HG02623 (cell line): ENCODE results near the gene CAMK2D.

Experiments used
- ATAC-seq: cut with Tn5 transposase; IDR thresholded peaks from one replicate; pipeline ENCODE4 v1.9.1; 2021; ENCODE audit warnings: moderate library complexity; ENCODE audit not compliant: unreplicated experiment

Gene CAMK2D

DNA sequence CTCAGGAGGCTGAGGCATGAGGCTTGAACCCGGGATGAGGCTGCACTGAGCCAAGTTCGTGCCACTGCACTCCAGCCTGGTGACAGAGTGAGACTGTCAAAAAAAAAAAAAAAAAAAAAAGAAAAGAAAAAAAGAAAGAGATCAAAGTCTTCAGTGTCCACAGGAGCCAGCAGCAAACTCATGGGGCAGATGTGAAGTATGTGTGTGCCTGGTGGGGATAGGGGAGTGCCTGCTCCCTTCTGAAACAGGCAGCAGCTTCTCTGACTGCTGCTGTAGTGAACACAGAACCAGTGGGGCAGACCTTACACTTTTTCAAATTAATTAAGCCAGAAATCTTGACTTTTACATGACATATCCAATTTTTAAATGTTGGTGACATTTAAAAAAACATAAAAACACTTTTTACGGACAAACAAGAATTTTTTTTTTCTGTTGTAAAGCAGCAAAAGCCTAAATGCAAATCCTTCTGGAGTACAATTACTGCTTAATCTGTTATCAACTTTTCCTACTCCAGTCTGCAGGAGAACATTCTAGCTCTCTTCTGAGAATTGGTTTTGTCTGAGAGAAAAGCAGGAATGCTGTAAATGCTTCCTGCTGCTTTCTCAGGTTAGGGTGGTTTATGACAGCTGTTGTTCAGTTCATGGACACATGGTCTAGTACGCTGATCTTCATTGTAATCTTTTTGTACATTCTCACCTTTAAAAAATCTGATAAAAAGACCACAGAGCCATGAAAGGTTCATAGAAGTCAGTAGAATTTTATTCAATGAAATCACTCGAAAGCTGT lies 311.1 kb downstream of the CAMK2D start:
- no peak for ATAC-seq

DNA sequence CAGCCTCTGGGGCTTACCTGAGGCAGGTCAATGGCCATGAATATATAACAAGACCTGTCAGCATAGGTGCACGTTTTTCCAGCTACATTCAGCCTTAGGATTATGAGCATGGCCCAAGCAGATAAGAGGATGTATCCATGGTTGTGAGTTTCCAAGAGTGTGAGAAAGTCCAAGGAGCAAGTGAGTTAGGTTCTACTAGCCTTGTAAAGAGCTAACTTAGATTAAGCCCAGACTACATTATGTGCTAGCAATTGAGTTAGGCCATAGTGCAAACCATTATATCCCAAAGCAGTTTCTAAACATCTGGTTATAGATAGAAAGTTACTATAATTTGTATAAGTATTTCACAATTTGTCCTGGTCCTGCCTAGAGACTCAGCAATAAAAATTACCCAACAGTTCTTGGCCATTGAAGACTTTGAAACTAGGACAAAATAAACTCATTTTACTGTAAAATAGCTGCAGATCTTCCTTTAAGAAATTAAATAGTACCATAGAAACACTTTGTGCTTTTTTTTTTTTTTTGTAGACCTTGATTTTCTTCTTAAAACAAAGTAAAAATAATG lies 312.0 kb downstream of the CAMK2D start:
- no peak for ATAC-seq

DNA sequence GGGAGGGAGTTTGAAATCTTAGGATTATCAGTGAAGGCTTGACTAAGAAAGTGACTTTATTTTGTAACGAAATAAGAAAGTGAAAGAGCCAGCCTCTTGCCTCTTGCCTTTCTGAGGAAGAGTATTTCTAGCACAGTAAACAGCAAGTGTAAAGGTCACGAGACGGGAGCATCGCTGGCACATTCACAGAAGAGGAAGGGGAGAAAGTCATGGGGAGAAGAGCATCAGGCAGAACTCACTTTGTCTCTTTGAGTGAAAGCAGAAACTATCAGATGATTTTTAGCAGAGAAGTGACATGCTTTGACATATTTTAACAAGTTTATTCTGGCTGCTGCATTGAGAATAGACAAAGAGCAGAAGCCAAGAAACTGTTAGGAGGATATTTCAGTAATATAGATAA lies 313.8 kb downstream of the CAMK2D start:
- ATAC-seq = no peak

DNA sequence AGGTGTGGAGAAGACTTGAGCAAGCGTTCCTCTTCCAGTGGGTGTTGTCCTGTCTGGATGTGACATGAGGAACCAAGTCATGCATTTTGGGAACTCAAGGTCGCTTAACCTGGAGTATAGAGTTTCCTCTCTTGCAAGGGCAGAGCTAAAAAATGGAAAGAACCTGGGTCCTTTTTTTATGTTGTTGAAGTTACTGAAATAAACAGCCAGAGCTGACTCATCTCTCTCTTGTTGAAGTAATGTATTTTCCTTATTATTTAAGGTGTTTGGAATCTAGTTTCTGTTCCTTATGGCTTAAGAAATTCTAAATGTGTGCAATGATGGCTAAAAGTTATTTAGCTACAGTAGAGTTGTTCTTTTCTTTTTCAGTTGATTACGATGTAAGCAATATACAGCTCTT lies 314.5 kb downstream of the CAMK2D start:
- ATAC-seq = no peak

DNA sequence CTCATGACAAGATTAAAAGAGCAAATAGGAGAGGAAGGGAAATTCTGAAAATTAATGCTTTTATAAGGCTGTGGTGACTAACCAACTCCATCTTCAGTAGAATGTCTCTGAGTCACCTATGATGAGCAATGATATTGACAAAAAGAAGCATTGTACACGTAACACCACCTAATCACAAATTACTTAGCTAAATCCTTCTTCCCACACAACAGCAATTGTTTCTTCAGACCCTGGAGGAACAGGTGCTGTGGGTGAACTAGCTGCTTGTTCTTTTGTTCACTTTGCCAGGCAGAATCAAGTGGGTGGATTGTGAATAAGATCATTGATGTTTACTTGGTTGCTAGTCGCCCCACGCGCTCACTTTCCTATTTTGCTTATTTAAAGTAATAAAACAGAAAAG lies 315.5 kb downstream of the CAMK2D start:
- ATAC-seq = no peak

DNA sequence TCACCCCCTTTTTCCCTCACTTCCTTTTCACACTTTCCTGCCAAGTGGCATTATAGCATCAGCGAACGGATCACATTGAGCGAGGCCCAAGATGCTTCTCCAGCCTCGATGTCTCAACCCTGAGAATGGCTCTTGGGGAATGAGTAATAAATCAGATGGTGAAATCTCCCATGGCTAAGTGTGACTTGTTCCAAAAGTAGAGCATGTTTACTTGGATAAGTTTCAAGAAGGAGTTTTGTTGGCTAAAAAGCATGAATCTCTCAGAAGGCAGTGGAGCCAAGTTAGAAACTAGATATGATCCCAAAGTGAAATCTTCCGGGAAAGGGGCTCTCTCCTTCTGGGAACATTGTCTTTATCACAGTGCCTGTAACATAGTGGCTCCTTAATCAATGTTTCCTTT lies 316.3 kb downstream of the CAMK2D start:
- no peak for ATAC-seq

GRCh38 chr4:113444386-113444785 lies 317.2 kb downstream of the CAMK2D start:
- ATAC-seq = no peak

GRCh38 chr4:113442826-113443225 lies 318.7 kb downstream of the CAMK2D start:
- no peak for ATAC-seq

- ATAC-seq = no peak
Measured at GRCh38 chr4:113440371-113440770, 321.2 kb downstream of the CAMK2D start.

- ATAC-seq = no peak
Measured at GRCh38 chr4:113438596-113438995, 322.9 kb downstream of the CAMK2D start.

GRCh38 chr4:113437129-113437528 lies 324.4 kb downstream of the CAMK2D start:
- no peak for ATAC-seq

GRCh38 chr4:113436360-113436759 lies 325.2 kb downstream of the CAMK2D start:
- no peak for ATAC-seq

GRCh38 chr4:113435893-113436292 lies 325.6 kb downstream of the CAMK2D start:
- no peak for ATAC-seq

- ATAC-seq = no peak
Measured at GRCh38 chr4:113434247-113434587, 327.3 kb downstream of the CAMK2D start.

DNA sequence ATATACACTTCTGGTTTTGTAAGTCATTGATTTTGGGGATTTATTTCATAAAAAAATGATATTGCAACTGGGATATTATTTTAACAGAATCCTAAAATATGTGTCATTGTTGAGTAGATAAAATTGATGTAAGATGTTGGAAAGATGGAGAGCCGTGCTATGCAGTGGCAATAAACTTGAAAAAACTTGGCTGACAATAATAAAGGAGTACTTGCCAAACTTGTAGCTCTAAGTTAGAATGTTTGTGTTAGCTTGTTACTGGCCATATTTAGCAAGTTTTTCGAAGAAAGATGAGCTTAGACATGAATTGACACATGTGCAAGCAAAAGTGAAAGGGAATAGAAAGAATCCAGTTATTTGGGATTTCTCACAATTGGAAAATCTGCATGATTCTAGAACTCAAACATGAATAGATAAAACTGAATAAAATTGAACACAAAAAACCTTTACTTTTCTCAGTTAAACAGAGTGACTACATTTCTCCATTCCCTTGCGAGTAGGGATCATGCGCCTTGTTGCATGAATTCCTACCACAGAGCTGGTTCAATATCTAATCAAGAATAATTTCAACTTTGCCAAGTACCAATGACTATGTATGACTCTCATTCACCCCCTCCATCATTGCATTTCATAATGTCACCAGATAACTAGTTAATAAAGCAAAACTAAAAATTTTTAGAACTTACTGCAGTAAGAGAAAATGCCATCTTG lies 327.8 kb downstream of the CAMK2D start:
- ATAC-seq = no peak

GRCh38 chr4:113433116-113433515 lies 328.4 kb downstream of the CAMK2D start:
- ATAC-seq = no peak

GRCh38 chr4:113423631-113424030 lies 337.9 kb downstream of the CAMK2D start:
- no peak for ATAC-seq

DNA sequence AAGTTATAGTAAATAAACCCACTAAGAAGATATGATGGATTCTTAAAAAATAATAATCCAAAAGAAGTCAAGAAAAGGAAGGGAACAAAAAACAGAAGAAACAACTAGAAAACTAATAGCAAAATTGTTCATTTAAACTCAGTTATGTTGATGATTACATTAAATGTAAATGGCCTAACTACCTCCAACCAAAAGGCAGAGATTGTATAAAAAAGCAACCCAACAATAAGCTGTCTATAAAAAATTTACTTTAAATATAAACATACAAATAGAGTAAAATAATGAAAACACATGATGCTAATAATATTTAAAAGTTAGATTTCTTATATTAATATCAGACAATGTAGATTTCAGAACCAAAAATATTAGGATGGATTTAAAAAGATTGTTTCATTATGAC lies 340.6 kb downstream of the CAMK2D start:
- no peak for ATAC-seq

DNA sequence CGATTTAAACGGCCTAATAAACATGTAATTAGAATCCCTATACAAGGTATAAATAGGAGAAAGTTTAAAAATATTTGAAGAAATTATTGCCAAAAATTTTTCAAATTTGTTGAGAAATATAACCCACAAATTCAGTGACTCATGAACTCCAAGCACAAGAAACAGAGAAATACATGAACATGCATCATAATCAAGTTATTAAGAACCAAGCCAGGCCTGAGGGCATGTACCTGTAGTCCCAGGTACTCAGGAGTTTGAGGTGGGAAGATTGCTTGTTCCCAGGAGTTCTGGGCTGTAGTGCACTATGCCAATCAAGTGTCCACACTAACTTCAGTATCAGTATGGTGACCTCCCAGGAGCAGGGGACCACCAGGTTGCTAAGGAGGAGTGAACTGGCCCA lies 341.9 kb downstream of the CAMK2D start:
- no peak for ATAC-seq

GRCh38 chr4:113411496-113411938 lies 350.0 kb downstream of the CAMK2D start:
- ATAC-seq = no peak

- ATAC-seq = no peak
Measured at GRCh38 chr4:113410686-113411085, 350.9 kb downstream of the CAMK2D start.

DNA sequence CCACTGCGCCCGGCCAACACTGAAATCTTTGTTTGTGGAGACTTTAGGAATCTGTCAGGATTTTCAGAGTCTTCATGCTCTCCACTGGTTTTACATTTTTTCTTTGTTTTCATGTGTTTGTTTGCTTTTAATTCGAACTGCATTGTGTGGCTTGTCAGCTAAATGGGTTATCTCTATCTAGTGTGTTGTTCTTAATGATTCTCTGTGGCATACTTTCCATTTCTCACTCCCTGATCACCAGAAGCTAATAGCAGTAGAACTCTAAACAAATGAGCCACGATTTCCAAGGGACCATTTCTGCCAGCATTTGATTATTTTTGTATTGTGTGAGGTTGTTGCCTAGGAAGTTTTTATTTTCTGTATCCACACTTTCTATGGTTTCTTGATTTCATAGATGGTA lies 352.4 kb downstream of the CAMK2D start:
- no peak for ATAC-seq
